ENCODE measurements around the gene CA4.

CA4 gene

DNA sequence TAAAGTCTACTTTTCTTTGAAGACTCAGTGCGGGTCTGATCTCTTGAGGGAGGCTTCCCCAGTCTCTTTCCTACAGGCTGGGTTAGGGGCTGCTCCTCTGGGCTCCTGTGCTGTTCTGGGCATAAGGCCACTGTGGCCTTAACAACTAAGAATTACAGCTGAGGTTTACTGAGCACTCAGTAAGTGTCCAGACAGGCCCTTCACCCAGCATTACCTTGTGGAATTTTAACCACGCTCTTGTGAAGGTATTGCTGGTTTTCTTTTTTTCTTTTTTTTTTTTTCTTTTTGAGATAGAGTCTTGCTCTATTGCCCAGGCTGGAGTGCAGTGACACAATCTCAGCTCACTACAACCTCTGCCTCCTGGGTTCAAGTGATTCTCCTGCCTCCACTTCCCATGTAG is 3.6 kb upstream of the CA4 start:
- no peak overlapping the region for H3K4me3 ChIP-seq (ENCODE audit: low read depth, low read length)
- TF ChIP-seq, protein P1, sequence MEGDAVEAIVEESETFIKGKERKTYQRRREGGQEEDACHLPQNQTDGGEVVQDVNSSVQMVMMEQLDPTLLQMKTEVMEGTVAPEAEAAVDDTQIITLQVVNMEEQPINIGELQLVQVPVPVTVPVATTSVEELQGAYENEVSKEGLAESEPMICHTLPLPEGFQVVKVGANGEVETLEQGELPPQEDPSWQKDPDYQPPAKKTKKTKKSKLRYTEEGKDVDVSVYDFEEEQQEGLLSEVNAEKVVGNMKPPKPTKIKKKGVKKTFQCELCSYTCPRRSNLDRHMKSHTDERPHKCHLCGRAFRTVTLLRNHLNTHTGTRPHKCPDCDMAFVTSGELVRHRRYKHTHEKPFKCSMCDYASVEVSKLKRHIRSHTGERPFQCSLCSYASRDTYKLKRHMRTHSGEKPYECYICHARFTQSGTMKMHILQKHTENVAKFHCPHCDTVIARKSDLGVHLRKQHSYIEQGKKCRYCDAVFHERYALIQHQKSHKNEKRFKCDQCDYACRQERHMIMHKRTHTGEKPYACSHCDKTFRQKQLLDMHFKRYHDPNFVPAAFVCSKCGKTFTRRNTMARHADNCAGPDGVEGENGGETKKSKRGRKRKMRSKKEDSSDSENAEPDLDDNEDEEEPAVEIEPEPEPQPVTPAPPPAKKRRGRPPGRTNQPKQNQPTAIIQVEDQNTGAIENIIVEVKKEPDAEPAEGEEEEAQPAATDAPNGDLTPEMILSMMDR (IDR thresholded peaks at IDR 0.05; ENCODE audit: low read depth, low read length), result no peak

DNA sequence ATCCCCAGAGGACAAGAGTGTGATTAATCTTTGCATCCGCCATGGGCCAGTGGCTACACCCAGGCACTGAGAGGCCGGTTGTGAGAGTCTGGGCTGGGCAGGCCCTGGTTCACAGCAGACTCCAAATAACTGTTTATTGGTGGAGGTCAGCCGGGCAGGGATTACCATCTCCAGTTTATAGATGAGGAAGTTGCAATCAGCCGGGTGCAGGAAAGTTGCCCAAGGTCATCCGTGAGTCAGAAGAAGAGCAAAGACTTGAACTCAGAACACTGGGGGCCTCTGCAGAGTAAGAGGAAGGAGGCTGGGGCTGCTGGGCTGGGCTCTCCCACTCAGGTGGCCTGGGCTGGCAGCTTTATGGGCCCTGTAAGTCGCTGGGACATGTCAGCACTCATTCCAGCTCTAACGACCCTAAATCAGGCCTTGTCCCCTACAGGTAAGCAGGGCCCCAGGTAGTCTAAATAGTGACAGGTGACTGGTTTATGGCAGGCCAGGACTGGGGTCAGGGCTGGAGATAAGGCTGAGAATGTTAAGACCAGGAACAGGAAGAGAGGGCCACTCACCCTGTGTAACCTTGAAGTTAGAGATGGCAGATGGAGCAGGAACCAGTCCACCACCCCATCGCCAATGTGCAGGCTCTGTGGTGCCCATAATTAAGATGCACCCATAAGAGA is 2.1 kb upstream of the CA4 start:
- TF ChIP-seq, protein P1 (IDR thresholded peaks at IDR 0.05; ENCODE audit: low read depth, low read length), result no peak
- H3K4me3 ChIP-seq (ENCODE audit: low read depth, low read length), result no peak overlapping the region

DNA sequence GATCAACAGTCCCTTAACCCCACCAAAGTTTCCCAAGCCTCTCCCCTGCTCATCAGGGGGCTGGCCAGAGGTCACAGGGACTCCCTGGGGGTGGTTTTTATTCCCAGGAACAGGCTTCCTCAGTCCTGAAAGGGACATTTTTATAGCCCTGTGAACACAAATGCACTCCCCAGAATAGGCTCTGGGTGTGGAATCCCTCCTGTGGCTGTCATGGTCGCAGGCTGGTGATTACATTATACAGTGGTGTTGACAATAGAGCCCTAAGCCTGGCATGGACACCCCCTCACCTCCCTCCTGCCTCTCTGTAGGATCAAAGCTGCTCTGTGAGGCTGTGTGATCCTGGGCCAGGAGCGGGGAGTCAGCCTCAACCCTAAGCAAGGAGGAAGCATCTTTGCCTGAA is 1.4 kb upstream of the CA4 start:
- TF ChIP-seq, protein P1 (IDR thresholded peaks at IDR 0.05; ENCODE audit: low read depth, low read length), result no peak
- no peak overlapping the region for H3K4me3 ChIP-seq (ENCODE audit: low read depth, low read length)

DNA sequence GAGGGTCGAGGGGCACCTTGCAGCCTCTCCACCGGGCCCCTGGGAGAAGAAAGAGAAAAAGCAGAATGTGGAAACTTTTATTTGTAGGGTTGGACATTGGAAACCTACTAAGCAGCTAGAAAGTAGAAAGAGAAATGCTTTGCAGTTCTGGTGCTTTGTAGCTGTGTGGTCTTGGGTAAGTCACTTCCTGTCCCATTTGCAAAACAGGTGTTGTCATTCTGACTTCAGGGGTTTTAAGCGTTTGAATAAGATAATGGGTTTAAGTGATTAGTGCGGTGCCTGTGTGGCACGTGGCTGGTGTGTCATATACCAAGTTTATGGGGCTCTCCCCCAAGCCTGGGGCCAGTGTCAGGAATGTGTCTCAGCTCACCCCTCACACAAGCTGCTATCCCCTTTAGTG is 1.6 kb downstream of the CA4 start:
- no peak overlapping the region for H3K4me3 ChIP-seq (ENCODE audit: low read depth, low read length)
- TF ChIP-seq, protein P1 (IDR thresholded peaks at IDR 0.05; ENCODE audit: low read depth, low read length), result no peak

DNA sequence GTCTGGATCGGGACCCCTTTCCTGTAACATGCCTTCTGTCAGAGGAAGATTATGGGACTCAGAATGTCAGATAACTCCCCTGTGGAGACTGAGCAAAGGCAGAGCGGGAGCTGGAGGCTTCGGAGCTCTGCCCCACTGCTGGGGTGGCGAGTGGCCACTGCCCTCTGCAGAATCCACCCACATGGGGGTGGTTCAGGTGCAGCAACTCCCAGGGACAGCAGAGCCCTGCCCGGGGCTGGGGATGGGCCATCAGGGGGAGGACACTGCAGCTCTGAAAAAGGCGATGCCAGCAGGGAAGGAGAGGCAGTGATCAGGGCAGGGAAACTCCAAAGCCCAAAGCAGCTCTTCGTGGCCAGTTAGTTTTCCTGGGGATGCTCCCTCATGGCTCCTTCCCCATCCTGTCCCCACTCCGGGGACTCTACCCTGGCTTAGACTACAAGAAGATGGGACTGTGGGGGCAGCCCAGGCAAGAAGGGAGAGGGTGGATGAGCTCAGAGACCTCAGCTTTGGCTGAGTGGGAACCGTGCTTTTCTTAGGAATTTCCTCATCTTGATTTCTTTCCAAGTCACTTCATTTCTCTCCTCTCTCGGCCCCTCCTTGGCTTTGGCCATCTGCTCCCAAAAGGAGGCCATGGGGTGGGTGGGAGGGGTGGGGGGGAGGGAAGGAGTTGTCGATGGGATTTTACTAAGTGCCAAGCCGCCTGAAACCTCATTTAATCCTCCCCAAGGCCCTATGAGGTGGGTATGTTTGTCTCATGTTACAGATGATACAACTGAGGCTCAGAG is 4.0 kb downstream of the CA4 start:
- TF ChIP-seq, protein P1 (IDR thresholded peaks at IDR 0.05; ENCODE audit: low read depth, low read length), result no peak
- no peak overlapping the region for H3K4me3 ChIP-seq (ENCODE audit: low read depth, low read length)

DNA sequence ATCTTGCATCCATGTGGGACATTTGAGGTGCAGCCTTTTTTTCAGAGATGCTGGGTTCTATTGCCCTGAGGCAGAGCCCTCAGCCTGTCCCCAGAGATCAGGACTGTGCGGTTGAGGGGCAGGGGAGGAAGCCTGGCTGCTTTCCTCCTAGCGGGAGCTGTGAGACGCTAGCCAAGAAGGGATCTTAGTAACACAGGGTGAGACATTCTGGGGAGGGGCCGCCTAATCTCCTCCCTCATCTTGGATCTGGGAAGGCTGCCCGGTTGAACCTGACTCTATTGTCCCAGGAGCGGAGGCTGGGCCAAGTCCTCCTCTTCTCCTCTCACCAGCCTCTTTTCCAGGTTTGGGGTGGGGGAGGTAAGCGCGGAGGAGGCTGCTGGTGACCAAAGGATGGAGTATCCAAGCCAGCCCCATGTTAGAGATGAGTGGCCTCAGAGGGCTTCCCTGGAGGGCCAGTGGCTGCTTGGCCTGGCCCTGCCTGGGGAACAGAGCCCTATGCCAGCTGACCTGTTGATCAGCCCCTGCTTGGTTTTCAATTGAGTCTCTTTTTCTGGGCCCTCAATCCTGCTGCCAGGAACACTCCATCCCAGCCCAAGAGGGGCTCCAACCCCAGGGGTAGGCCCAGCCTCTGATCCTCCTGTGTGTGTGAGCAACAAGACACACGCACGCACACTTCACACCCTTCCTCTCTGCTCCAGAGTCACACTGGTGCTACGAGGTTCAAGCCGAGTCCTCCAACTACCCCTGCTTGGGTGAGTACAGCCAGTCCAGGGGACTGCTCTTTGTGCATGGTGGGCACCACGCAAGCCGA is 5.0 kb downstream of the CA4 start:
- TF ChIP-seq, protein P1 (IDR thresholded peaks at IDR 0.05; ENCODE audit: low read depth, low read length), result no peak
- H3K4me3 ChIP-seq (ENCODE audit: low read depth, low read length), result no peak overlapping the region

All from WI38 (cell line).